ENCODE measurements around the gene MRM2.

DNA sequence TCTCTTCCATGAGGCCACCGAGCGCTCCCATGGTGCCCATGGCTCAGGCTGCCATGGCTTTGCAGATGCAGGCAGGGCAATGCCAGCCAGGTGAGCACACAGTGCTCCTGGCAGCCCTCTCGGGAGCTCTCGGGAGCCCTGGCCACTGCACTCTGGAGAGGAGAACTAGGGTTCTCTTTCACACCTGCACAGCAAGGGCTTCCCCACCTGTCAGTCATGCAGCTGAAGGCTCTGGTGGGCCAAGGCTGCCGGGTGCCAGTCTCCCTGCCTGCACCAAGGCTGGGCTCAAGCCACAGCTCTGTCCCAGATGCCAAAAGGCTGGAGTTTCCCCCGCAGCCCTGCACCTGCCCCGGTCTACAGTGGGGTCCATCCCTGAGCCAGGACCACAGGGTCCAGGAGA is 32.7 kb upstream of the MRM2 start:
- TF ChIP-seq EZH2 (IDR thresholded peaks at IDR 0.05; ENCODE audit: borderline replicate concordance, insufficient read depth, low read length, poor library complexity, severe bottlenecking) = no peak
- TF ChIP-seq, protein P1, sequence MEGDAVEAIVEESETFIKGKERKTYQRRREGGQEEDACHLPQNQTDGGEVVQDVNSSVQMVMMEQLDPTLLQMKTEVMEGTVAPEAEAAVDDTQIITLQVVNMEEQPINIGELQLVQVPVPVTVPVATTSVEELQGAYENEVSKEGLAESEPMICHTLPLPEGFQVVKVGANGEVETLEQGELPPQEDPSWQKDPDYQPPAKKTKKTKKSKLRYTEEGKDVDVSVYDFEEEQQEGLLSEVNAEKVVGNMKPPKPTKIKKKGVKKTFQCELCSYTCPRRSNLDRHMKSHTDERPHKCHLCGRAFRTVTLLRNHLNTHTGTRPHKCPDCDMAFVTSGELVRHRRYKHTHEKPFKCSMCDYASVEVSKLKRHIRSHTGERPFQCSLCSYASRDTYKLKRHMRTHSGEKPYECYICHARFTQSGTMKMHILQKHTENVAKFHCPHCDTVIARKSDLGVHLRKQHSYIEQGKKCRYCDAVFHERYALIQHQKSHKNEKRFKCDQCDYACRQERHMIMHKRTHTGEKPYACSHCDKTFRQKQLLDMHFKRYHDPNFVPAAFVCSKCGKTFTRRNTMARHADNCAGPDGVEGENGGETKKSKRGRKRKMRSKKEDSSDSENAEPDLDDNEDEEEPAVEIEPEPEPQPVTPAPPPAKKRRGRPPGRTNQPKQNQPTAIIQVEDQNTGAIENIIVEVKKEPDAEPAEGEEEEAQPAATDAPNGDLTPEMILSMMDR (IDR thresholded peaks at IDR 0.05; ENCODE audit: poor library complexity, severe bottlenecking) = no peak
